H1 (cell line): ENCODE measurements around the gene MTPN. TPM values are rescaled to one million over a fixed set of nuclear protein-coding genes. Genes with fewer than 3 reads are reported as not detected.

ENCODE experiments used
- CEBPB ChIP-seq: IDR thresholded peaks from 2 replicates; pipeline ENCODE4 v1.6.1; 2012; ENCODE audit warnings: low read depth, low read length
- SIN3A ChIP-seq, 2 experiments: IDR thresholded peaks in 1 of 2; conservative IDR thresholded peaks in 1 of 2; 2 replicates each; pipeline ENCODE4 v1.6.1; 2011 to 2012; ENCODE audit warnings: low read length in 2 of 2, improper control_type of control experiment in 1 of 2, low read depth in 1 of 2, mild to moderate bottlenecking in 1 of 2
- SRF ChIP-seq: IDR thresholded peaks from 2 replicates; pipeline ENCODE4 v1.6.1; 2011; ENCODE audit warnings: mild to moderate bottlenecking, low read depth, low read length, moderate library complexity
- TCF12 ChIP-seq: IDR thresholded peaks from 2 replicates; pipeline ENCODE4 v1.6.1; 2011; ENCODE audit warnings: low read depth, mild to moderate bottlenecking, low read length
- polyA plus RNA-seq, 7 experiments: library from polyadenylated mRNA; depleted of rRNA in 3 of 7; stranded (reverse) in 5 of 7; unstranded in 2 of 7; fragments of >200 nt in 5 of 7; fragments of 200-250 nt in 2 of 7; gene quantifications; 1 replicate in 5 of 7; 2 replicates in 1 of 7; 4 replicates in 1 of 7; pipeline versions ENCODE4 v1.2.1 to v1.2.3, GENCODE V29; 2011 to 2013; ENCODE audit warnings: missing spikeins in 2 of 7, mixed read lengths in 2 of 7
- total RNA-seq: library from RNA; stranded (reverse); fragmentation: NEBNext Ultra II Directional; extraction: Animal tissue kit (Norgen Biotek cat#: 25700); gene quantifications from 2 replicates; pipeline ENCODE4 v1.2.1, GENCODE V29; 2021

The MTPN gene
- total and polyA plus RNA-seq, 2 of the 8 experiments (the other 6 are each of a cell fraction or from before 2014, with no cell fraction given) = 33.0 to 101 TPM

DNA sequence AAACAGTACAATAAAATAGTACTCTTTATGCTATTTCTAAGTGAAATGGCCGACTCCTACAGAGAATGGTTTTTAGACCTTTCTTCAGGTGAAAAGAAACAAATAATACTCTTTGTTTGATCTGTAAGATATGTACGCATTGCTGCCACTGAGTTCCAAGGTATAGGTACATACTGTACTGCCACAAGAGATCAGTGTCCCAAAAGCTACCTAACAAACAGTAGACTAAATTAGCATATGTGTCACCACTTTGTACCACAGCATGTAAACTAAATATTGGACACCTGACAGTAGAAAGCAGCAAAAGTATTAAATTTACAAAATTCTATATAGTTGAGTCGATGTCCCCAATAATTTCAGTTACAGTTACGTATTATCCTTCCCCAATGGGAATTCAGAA is 14.4 kb downstream of the MTPN start (continued):
- no peak for TF ChIP-seq TCF12
- TF ChIP-seq SIN3A (conservative IDR thresholded peaks at IDR 0.05 in 1 of 2, IDR thresholded peaks at IDR 0.05 in 1 of 2; ENCODE audit: low read depth in 1 of 2, low read length in 2 of 2) = no peak
- TF ChIP-seq CEBPB = no peak
- no peak for TF ChIP-seq SRF
